22Rv1 (cell line): ENCODE results near the gene PEX19.

ENCODE experiments used
- CTCF ChIP-seq: fragments of 450-650 bp; IDR thresholded peaks from 2 replicates; pipeline ENCODE4 v1.5.1; 2017; ENCODE audit warnings: mild to moderate bottlenecking
- ZFX ChIP-seq: fragments of 450-650 bp; IDR thresholded peaks from 2 replicates; pipeline ENCODE4 v1.6.1; 2017; ENCODE audit warnings: antibody characterized with exemption, borderline replicate concordance

GRCh38 chr1:160261893-160262794 is 22.8 kb downstream of the PEX19 start, which contains the start of gene DCAF8:
- TF ChIP-seq CTCF (no peak), ZFX (no peak)
